DND-41 (cell line): Measurements from ENCODE around the gene MATN1.

Source experiments
- EZH2 ChIP-seq: IDR thresholded peaks from 3 replicates; pipeline ENCODE4 v1.6.1; 2012; ENCODE audit warnings: borderline replicate concordance, low read depth, mild to moderate bottlenecking, moderate library complexity, low read length, inconsistent platforms; ENCODE audit not compliant: severe bottlenecking
- TF ChIP-seq, protein P1 (sequence below): IDR thresholded peaks from 2 replicates; pipeline ENCODE4 v1.5.1; 2012; ENCODE audit warnings: borderline replicate concordance, low read length, moderate library complexity, mild to moderate bottlenecking; ENCODE audit not compliant: poor library complexity, severe bottlenecking; ENCODE audit errors: extremely low read depth

- no peak for TF ChIP-seq EZH2
- TF ChIP-seq, protein P1, sequence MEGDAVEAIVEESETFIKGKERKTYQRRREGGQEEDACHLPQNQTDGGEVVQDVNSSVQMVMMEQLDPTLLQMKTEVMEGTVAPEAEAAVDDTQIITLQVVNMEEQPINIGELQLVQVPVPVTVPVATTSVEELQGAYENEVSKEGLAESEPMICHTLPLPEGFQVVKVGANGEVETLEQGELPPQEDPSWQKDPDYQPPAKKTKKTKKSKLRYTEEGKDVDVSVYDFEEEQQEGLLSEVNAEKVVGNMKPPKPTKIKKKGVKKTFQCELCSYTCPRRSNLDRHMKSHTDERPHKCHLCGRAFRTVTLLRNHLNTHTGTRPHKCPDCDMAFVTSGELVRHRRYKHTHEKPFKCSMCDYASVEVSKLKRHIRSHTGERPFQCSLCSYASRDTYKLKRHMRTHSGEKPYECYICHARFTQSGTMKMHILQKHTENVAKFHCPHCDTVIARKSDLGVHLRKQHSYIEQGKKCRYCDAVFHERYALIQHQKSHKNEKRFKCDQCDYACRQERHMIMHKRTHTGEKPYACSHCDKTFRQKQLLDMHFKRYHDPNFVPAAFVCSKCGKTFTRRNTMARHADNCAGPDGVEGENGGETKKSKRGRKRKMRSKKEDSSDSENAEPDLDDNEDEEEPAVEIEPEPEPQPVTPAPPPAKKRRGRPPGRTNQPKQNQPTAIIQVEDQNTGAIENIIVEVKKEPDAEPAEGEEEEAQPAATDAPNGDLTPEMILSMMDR = no peak
Measured at GRCh38 chr1:30708361-30708728, 15.0 kb downstream of the MATN1 start.
